Tibial nerve (tissue), 4 donors: ENCODE measurements around the gene ACSM5. TPM values are rescaled to one million over a fixed set of nuclear protein-coding genes. Genes with fewer than 3 reads are reported as not detected.
"Not testable (repeated sequence)": the region's sequence is repeated elsewhere in the genome, so short reads cannot be mapped to it uniquely, and the experiment has no call there.

Experiments used
- DNase-seq, 2 donors: peaks; one replicate each; pipeline ENCODE4 v3.0.0-alpha.2; 2019; ENCODE audit warnings: low spot score in 2 of 2
- H3K27ac ChIP-seq, 4 donors: fragments of 200-600 bp; sonication (generic) in 3 of 4; one replicate each; pipeline ENCODE4 v1.5.1; 2017 to 2019; ENCODE audit warnings: mild to moderate bottlenecking in 1 of 4
- H3K27me3 ChIP-seq, 2 donors: fragments of 200-600 bp; sonication (generic) in 1 of 2; one replicate each; pipeline versions ENCODE4 v1.5.1 to v1.6.0; 2017 to 2019
- H3K36me3 ChIP-seq, 3 donors: fragments of 200-600 bp; sonication (generic); one replicate each; pipeline ENCODE4 v1.5.1; 2018 to 2019
- H3K4me1 ChIP-seq, 4 donors: fragments of 200-600 bp; sonication (generic) in 3 of 4; one replicate each; pipeline ENCODE4 v1.5.1; 2017 to 2019
- H3K4me3 ChIP-seq, 4 donors: fragments of 200-600 bp; sonication (generic) in 3 of 4; one replicate each; pipeline ENCODE4 v1.5.1; 2017 to 2019; ENCODE audit warnings: mild to moderate bottlenecking in 1 of 4, moderate library complexity in 1 of 4
- H3K9me3 ChIP-seq, 4 donors: fragments of 200-600 bp; sonication (generic) in 3 of 4; one replicate each; pipeline ENCODE4 v1.5.1; 2017 to 2019
- EP300 ChIP-seq, 2 donors: sonication (generic); formaldehyde crosslinking; IDR thresholded peaks; one replicate each; pipeline ENCODE4 v1.6.1; 2017; ENCODE audit warnings: antibody characterized with exemption in 2 of 2, mild to moderate bottlenecking in 1 of 2
- POLR2A ChIP-seq, 2 donors: fragments of 450-650 bp; IDR thresholded peaks; one replicate each; pipeline ENCODE4 v1.6.1; 2017; ENCODE audit warnings: antibody characterized with exemption in 2 of 2, mild to moderate bottlenecking in 2 of 2, moderate library complexity in 2 of 2
- WGBS, 2 donors: methylation state at CpG; one replicate each; pipeline ENCODE4 v1.1.5; 2018; 5-methylcytosine and 5-hydroxymethylcytosine counted together
- total RNA-seq, 4 donors: library from RNA; depleted of rRNA; stranded (reverse); fragments of >200 nt; gene quantifications; one replicate each; pipeline ENCODE4 v1.1.0, GENCODE V29; 2016
- TF ChIP-seq, protein P1 (sequence below), 5 experiments: fragments of 200-600 bp in 3 of 5; fragments of 450-650 bp in 2 of 5; sonication (generic) in 3 of 5; IDR thresholded peaks; one replicate each; pipeline ENCODE4 v1.5.1; 2016 to 2019; ENCODE audit warnings: antibody characterized with exemption in 5 of 5, mild to moderate bottlenecking in 3 of 5, moderate library complexity in 2 of 5

Gene ACSM5
- total RNA-seq, 4 donors from 2014 or later, result 10.5 to 25.1 (median 20.2) TPM

- WGBS, 2 donors, result 60 to 75% methylated on average over 6 of the region's 6 CpGs
- no peak for TF ChIP-seq POLR2A (IDR thresholded peaks at IDR 0.05)
- TF ChIP-seq, protein P1, sequence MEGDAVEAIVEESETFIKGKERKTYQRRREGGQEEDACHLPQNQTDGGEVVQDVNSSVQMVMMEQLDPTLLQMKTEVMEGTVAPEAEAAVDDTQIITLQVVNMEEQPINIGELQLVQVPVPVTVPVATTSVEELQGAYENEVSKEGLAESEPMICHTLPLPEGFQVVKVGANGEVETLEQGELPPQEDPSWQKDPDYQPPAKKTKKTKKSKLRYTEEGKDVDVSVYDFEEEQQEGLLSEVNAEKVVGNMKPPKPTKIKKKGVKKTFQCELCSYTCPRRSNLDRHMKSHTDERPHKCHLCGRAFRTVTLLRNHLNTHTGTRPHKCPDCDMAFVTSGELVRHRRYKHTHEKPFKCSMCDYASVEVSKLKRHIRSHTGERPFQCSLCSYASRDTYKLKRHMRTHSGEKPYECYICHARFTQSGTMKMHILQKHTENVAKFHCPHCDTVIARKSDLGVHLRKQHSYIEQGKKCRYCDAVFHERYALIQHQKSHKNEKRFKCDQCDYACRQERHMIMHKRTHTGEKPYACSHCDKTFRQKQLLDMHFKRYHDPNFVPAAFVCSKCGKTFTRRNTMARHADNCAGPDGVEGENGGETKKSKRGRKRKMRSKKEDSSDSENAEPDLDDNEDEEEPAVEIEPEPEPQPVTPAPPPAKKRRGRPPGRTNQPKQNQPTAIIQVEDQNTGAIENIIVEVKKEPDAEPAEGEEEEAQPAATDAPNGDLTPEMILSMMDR (IDR thresholded peaks at IDR 0.05), result no peak
- TF ChIP-seq EP300 (IDR thresholded peaks at IDR 0.05), result no peak
- H3K4me1 ChIP-seq, result no peaks in the 10 kb centered on the region
- peak overlapping the region in 3 of 4 donors; percentile 59 to 82 (median 64) for H3K27ac ChIP-seq
- peak overlapping the region in 1 of 4 donors; percentile 6 for H3K4me3 ChIP-seq
- no peaks in the 10 kb centered on the region for H3K36me3 ChIP-seq
- H3K27me3 ChIP-seq, result no peaks in the 10 kb centered on the region
- no peak for DNase-seq
- H3K9me3 ChIP-seq, result peaks cover 0 to 4% (median 0%) of the 10 kb centered on the region in 4 donors
Measured at GRCh38 chr16:20410121-20410723, 888 bp downstream of the ACSM5 start.

DNA sequence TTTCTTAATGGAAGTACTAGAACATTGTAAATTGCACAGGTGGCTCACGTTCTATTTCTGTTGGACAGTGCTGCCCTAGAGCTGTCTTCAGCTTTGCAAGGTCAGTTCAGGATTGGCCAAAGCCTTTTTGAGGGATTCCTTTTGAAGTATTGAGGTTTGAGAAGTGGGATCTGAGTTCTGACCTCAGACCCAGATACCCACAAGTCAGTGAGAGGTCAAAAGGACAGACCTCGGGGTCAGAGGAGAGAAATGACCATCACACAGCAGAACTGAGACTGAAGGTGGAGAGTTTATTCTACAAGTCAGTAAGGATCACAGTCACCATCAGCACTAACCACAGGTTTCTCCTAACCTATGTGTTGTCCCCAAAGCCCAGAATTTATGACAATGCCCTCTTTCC, 1.7 kb downstream of the ACSM5 start:
- Histone ChIP-seq H3K4me1 (no peaks in the 10 kb centered on the region), H3K36me3 (no peaks in the 10 kb centered on the region), H3K4me3 (no peak overlapping the region), H3K27ac (no peak overlapping the region), H3K9me3 (peaks cover 0 to 8% (median 1%) of the 10 kb centered on the region in 4 donors), H3K27me3 (no peaks in the 10 kb centered on the region)
- no peak for DNase-seq
- 87 to 88% methylated on average over 2 of the region's 2 CpGs for WGBS, 2 donors
- TF ChIP-seq, protein P1 (IDR thresholded peaks at IDR 0.05), result no peak
- TF ChIP-seq EP300 (IDR thresholded peaks at IDR 0.05), result no peak
- no peak for TF ChIP-seq POLR2A (IDR thresholded peaks at IDR 0.05)

GRCh38 chr16:20415541-20415940, 6.2 kb downstream of the ACSM5 start:
- H3K27ac ChIP-seq, result no peak overlapping the region
- no peaks in the 10 kb centered on the region for H3K36me3 ChIP-seq
- no peaks in the 10 kb centered on the region for H3K4me1 ChIP-seq
- no peak for DNase-seq
- WGBS, 2 donors, result 66 to 84% methylated on average over 1 of the region's 1 CpG
- peaks cover 0 to 8% (median 2%) of the 10 kb centered on the region in 4 donors for H3K9me3 ChIP-seq
- no peak overlapping the region for H3K4me3 ChIP-seq
- TF ChIP-seq, protein P1 (IDR thresholded peaks at IDR 0.05), result no peak
- no peak for TF ChIP-seq EP300 (IDR thresholded peaks at IDR 0.05)
- TF ChIP-seq POLR2A (IDR thresholded peaks at IDR 0.05), result no peak
- no peaks in the 10 kb centered on the region for H3K27me3 ChIP-seq

- H3K9me3 ChIP-seq, H3K36me3 ChIP-seq, H3K4me1 ChIP-seq, DNase-seq, H3K27ac ChIP-seq, H3K27me3 ChIP-seq, H3K4me3 ChIP-seq: not testable (repeated sequence)
- WGBS, 2 donors, result 86 to 89% methylated on average over 8 of the region's 8 CpGs
Measured at GRCh38 chr16:20419093-20419492, 9.8 kb downstream of the ACSM5 start.

DNA sequence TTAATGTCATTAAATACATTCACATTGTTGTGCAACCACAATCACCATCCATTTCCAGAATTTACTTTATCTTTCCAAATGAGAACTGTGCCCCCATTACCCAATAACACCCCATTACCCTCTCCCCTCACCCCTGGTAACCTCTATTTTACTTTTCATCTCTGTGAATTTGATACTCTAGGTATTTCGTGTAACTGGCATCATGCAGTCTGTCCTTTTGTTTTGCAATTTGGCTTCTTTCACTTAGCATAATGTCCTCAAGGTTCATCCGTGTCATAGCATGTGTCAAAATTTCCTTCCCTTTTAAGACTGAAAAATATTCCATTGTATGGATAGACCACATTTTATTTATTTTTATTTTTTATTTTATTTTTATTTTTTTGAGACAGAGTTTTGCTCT, 12.4 kb downstream of the ACSM5 start:
- DNase-seq, H3K4me3 ChIP-seq: not testable (repeated sequence)
- 79 to 80% methylated on average over 2 of the region's 2 CpGs for WGBS, 2 donors

GRCh38 chr16:20423772-20424128, 14.4 kb downstream of the ACSM5 start:
- not testable (repeated sequence) for H3K36me3 ChIP-seq, DNase-seq, H3K27ac ChIP-seq, H3K9me3 ChIP-seq, H3K27me3 ChIP-seq, H3K4me1 ChIP-seq, H3K4me3 ChIP-seq
- WGBS, 2 donors, result 85 to 94% methylated on average over 5 of the region's 5 CpGs

More for the DNA sequence above, 12.4 kb downstream of the ACSM5 start:
- not testable (repeated sequence) for H3K36me3 ChIP-seq, H3K4me1 ChIP-seq, H3K9me3 ChIP-seq, H3K27me3 ChIP-seq, H3K27ac ChIP-seq
